Panc1 (cell line): ENCODE data around the gene HCN2.

ENCODE experiments used
- POLR2AphosphoS5 ChIP-seq: IDR thresholded peaks from 2 replicates; pipeline ENCODE4 v1.6.1; 2012; ENCODE audit warnings: mild to moderate bottlenecking, low read depth, low read length, moderate library complexity
- SIN3A ChIP-seq: IDR thresholded peaks from 2 replicates; pipeline ENCODE4 v1.6.1; 2012; ENCODE audit warnings: low read depth, mild to moderate bottlenecking, low read length, moderate library complexity, borderline replicate concordance; ENCODE audit not compliant: insufficient read depth
- TF ChIP-seq, protein P1 (sequence below): fragments of 450-650 bp; IDR thresholded peaks from 2 replicates; pipeline ENCODE4 v1.5.1; 2017; ENCODE audit warnings: mild to moderate bottlenecking
- TF ChIP-seq, protein P2 (sequence below), 2 experiments: IDR thresholded peaks; 2 replicates each; pipeline ENCODE4 v1.6.1; 2011 to 2012; ENCODE audit warnings: low read depth in 2 of 2, control low read depth in 1 of 2, low read length in 1 of 2, mild to moderate bottlenecking in 1 of 2, moderate library complexity in 1 of 2; ENCODE audit not compliant: insufficient read depth in 1 of 2

DNA sequence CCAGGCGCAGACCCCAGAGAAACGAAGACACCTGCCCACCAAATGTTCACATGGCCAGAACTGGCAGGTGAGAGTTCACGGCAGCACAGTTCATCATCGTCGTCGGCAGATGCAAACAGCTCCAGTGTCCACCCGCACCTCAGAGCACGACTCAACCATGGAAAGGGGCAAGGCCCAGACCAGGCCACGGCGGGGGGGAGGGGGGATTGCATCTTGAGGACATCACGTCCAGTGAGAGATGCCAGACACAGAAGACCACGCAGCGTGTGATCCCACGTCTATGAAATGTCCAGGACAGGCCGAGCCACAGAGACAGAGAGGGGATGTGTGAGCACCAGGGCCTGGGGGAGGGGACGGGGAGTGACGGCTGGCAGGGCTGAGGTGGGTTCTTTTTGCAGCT is 66.0 kb downstream of the HCN2 start:
- TF ChIP-seq SIN3A: no peak
- TF ChIP-seq, protein P1, sequence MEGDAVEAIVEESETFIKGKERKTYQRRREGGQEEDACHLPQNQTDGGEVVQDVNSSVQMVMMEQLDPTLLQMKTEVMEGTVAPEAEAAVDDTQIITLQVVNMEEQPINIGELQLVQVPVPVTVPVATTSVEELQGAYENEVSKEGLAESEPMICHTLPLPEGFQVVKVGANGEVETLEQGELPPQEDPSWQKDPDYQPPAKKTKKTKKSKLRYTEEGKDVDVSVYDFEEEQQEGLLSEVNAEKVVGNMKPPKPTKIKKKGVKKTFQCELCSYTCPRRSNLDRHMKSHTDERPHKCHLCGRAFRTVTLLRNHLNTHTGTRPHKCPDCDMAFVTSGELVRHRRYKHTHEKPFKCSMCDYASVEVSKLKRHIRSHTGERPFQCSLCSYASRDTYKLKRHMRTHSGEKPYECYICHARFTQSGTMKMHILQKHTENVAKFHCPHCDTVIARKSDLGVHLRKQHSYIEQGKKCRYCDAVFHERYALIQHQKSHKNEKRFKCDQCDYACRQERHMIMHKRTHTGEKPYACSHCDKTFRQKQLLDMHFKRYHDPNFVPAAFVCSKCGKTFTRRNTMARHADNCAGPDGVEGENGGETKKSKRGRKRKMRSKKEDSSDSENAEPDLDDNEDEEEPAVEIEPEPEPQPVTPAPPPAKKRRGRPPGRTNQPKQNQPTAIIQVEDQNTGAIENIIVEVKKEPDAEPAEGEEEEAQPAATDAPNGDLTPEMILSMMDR: no peak
- TF ChIP-seq POLR2AphosphoS5: no peak
- TF ChIP-seq, protein P2, sequence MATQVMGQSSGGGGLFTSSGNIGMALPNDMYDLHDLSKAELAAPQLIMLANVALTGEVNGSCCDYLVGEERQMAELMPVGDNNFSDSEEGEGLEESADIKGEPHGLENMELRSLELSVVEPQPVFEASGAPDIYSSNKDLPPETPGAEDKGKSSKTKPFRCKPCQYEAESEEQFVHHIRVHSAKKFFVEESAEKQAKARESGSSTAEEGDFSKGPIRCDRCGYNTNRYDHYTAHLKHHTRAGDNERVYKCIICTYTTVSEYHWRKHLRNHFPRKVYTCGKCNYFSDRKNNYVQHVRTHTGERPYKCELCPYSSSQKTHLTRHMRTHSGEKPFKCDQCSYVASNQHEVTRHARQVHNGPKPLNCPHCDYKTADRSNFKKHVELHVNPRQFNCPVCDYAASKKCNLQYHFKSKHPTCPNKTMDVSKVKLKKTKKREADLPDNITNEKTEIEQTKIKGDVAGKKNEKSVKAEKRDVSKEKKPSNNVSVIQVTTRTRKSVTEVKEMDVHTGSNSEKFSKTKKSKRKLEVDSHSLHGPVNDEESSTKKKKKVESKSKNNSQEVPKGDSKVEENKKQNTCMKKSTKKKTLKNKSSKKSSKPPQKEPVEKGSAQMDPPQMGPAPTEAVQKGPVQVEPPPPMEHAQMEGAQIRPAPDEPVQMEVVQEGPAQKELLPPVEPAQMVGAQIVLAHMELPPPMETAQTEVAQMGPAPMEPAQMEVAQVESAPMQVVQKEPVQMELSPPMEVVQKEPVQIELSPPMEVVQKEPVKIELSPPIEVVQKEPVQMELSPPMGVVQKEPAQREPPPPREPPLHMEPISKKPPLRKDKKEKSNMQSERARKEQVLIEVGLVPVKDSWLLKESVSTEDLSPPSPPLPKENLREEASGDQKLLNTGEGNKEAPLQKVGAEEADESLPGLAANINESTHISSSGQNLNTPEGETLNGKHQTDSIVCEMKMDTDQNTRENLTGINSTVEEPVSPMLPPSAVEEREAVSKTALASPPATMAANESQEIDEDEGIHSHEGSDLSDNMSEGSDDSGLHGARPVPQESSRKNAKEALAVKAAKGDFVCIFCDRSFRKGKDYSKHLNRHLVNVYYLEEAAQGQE (IDR thresholded peaks at IDR 0.05; ENCODE audit: insufficient read depth in 1 of 2, low read depth in 2 of 2, low read length in 1 of 2): no peak
